GM12878 (cell line): ENCODE results near the gene PALD1.

Experiments used
- CBFB ChIP-seq: IDR thresholded peaks from 2 replicates; pipeline ENCODE4 v1.6.1; 2016; ENCODE audit warnings: antibody characterized with exemption, low read depth
- CTCF ChIP-seq, 3 experiments: IDR thresholded peaks in 2 of 3; conservative IDR thresholded peaks in 1 of 3; 2 replicates each; pipeline ENCODE4 v1.5.1; 2011; ENCODE audit warnings: low read depth in 3 of 3, low read length in 3 of 3, mild to moderate bottlenecking in 3 of 3, control low read depth in 2 of 3, moderate library complexity in 2 of 3, inconsistent platforms in 1 of 3, mixed read lengths in 1 of 3; ENCODE audit not compliant: control insufficient read depth in 2 of 3, insufficient read depth in 1 of 3; ENCODE audit errors: extremely low read depth in 1 of 3
- EZH2 ChIP-seq: IDR thresholded peaks from 2 replicates; pipeline ENCODE4 v1.6.1; 2012; ENCODE audit warnings: low read depth, mild to moderate bottlenecking, control low read depth, inconsistent platforms, low read length, borderline replicate concordance; ENCODE audit not compliant: control insufficient read depth
- FOS ChIP-seq: IDR thresholded peaks from 3 replicates; pipeline ENCODE4 v1.6.1; 2011; ENCODE audit warnings: borderline replicate concordance; ENCODE audit not compliant: insufficient read length; ENCODE audit errors: extremely low read depth
- GABPA ChIP-seq: IDR thresholded peaks from 2 replicates; pipeline ENCODE4 v1.6.1; 2014; ENCODE audit warnings: antibody characterized with exemption, low read depth, mild to moderate bottlenecking, inconsistent platforms
- MTA2 ChIP-seq: fragments of 450-650 bp; IDR thresholded peaks from 2 replicates; pipeline ENCODE4 v1.6.1; 2016; ENCODE audit warnings: low read depth, mild to moderate bottlenecking, moderate library complexity
- NKRF ChIP-seq: fragments of 450-650 bp; conservative IDR thresholded peaks from 2 replicates; pipeline ENCODE4 v1.6.1; 2017; ENCODE audit warnings: mild to moderate bottlenecking, moderate library complexity
- POLR2A ChIP-seq: IDR thresholded peaks from 2 replicates; pipeline ENCODE4 v1.6.1; 2011; ENCODE audit warnings: low read depth, mild to moderate bottlenecking, low read length
- POLR2AphosphoS5 ChIP-seq: IDR thresholded peaks from 2 replicates; pipeline ENCODE4 v1.6.1; 2011; ENCODE audit warnings: mild to moderate bottlenecking, low read length, inconsistent platforms
- RAD21 ChIP-seq: IDR thresholded peaks from 2 replicates; pipeline ENCODE4 v1.6.1; 2011; ENCODE audit warnings: mild to moderate bottlenecking, low read depth, low read length, moderate library complexity; ENCODE audit not compliant: insufficient read depth
- TCF12 ChIP-seq: IDR thresholded peaks from 2 replicates; pipeline ENCODE4 v1.6.1; 2011; ENCODE audit warnings: low read depth, mild to moderate bottlenecking, low read length
- USF2 ChIP-seq: IDR thresholded peaks from 2 replicates; pipeline ENCODE4 v1.6.1; 2011; ENCODE audit warnings: low read depth, low read length, improper control_type of control experiment, borderline replicate concordance
- ZNF207 ChIP-seq: fragments of 450-650 bp; IDR thresholded peaks from 2 replicates; pipeline ENCODE4 v1.6.1; 2014; ENCODE audit warnings: antibody characterized with exemption, mild to moderate bottlenecking, borderline replicate concordance

- TF ChIP-seq FOS (no peak), USF2 (no peak), RAD21 (no peak), ZNF207 (no peak), CTCF (IDR thresholded peaks at IDR 0.05 in 2 of 3, conservative IDR thresholded peaks at IDR 0.05 in 1 of 3; ENCODE audit: control insufficient read depth in 2 of 3, extremely low read depth in 1 of 3, insufficient read depth in 1 of 3, low read depth in 3 of 3, low read length in 3 of 3) (no peak), EZH2 (no peak), POLR2AphosphoS5 (no peak), CBFB (no peak), MTA2 (no peak), NKRF (no peak), GABPA (no peak), TCF12 (no peak), POLR2A (no peak)
Measured at GRCh38 chr10:70514591-70514990, 36.0 kb downstream of the PALD1 start.
